D721Med (cell line): Measurements from ENCODE around the gene PGAP3.
"Not testable (repeated sequence)": the region's sequence is repeated elsewhere in the genome, so short reads cannot be mapped to it uniquely, and the experiment has no call there.

Experiments used
- DNase-seq: peaks from one replicate; pipeline ENCODE4 v3.0.0; 2011; ENCODE audit warnings: low spot score; ENCODE audit not compliant: insufficient read length
- FAIRE-seq: peaks from 2 replicates; lab custom pipeline; 2011; peaks lifted over from hg19 to GRCh38; lab: Jason Lieb, UNC
- TF ChIP-seq, protein P1 (sequence below): IDR thresholded peaks from 2 replicates; pipeline ENCODE4 v1.5.1; 2012; ENCODE audit warnings: mild to moderate bottlenecking, control low read depth; ENCODE audit not compliant: insufficient read depth; ENCODE audit errors: missing control alignments

Gene PGAP3

DNA sequence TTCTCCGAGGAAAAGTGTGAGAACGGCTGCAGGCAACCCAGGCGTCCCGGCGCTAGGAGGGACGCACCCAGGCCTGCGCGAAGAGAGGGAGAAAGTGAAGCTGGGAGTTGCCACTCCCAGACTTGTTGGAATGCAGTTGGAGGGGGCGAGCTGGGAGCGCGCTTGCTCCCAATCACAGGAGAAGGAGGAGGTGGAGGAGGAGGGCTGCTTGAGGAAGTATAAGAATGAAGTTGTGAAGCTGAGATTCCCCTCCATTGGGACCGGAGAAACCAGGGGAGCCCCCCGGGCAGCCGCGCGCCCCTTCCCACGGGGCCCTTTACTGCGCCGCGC lies 11.9 kb upstream of the PGAP3 start, which contains the start of gene ERBB2:
Gene ERBB2 (plus strand): TSS at position 247 of the 330 bp plus-strand sequence. CDS start 175 bp downstream, outside the sequence.
- DNase-seq = no peak

DNA sequence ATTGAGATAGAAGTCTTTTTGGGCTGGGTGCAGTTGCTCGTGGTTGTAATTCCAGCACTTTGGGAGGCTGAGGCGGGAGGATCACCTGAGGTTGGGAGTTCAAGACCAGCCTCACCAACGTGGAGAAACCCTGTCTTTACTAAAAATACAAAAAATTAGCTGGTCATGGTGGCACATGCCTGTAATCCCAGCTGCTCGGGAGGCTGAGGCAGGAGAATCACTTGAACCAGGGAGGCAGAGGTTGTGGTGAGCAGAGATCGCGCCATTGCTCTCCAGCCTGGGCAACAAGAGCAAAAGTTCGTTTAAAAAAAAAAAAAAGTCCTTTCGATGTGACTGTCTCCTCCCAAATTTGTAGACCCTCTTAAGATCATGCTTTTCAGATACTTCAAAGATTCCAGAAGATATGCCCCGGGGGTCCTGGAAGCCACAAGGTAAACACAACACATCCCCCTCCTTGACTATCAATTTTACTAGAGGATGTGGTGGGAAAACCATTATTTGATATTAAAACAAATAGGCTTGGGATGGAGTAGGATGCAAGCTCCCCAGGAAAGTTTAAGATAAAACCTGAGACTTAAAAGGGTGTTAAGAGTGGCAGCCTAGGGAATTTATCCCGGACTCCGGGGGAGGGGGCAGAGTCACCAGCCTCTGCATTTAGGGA lies 11.4 kb upstream of the PGAP3 start:
- DNase-seq, FAIRE-seq: not testable (repeated sequence)

More for the DNA sequence above, 11.9 kb upstream of the PGAP3 start, which contains the start of gene ERBB2:
- FAIRE-seq = no peak
- TF ChIP-seq, protein P1, sequence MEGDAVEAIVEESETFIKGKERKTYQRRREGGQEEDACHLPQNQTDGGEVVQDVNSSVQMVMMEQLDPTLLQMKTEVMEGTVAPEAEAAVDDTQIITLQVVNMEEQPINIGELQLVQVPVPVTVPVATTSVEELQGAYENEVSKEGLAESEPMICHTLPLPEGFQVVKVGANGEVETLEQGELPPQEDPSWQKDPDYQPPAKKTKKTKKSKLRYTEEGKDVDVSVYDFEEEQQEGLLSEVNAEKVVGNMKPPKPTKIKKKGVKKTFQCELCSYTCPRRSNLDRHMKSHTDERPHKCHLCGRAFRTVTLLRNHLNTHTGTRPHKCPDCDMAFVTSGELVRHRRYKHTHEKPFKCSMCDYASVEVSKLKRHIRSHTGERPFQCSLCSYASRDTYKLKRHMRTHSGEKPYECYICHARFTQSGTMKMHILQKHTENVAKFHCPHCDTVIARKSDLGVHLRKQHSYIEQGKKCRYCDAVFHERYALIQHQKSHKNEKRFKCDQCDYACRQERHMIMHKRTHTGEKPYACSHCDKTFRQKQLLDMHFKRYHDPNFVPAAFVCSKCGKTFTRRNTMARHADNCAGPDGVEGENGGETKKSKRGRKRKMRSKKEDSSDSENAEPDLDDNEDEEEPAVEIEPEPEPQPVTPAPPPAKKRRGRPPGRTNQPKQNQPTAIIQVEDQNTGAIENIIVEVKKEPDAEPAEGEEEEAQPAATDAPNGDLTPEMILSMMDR = no peak

DNA sequence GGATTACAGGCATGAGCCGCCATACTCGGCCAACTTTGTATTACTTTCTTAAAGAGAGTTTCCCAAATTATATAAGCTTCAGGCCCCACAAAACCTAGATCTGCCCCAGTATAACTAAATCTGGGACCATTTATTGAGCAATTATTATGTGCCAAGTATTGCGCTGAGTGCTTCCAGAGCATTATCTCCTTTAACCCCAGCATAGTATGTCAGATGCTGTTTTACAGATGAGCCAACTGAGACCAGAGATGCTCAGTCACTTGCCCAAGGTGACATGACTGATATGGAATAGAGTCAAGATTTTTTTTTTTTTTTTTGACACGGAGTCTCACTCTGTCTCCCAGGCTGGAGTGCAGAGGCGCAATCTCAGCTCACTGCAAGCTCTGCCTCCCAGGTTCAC lies 10.1 kb upstream of the PGAP3 start:
- no peak for FAIRE-seq
- TF ChIP-seq, protein P1 = no peak
- no peak for DNase-seq

DNA sequence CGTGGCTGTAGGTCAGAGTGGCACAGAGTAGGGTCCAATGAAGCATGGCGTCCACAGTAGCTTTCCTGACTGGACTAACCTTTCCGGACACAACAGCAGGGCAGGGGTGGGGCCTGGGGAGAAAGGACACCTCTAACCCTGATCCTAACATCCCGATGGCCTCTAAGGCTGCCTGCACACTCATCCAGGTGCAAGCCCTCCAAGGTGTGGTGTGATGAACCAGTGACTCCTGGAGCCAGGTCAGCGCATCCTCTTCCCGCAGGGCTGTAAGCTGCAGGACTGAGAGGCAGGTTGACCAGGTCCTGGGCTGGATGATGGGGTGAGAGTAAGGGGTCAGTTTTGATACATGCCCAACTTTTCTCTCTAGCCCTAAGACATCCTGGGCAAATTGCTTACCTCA lies 8.9 kb upstream of the PGAP3 start:
- TF ChIP-seq, protein P1 = no peak
- DNase-seq (no peak), FAIRE-seq (no peak)

DNA sequence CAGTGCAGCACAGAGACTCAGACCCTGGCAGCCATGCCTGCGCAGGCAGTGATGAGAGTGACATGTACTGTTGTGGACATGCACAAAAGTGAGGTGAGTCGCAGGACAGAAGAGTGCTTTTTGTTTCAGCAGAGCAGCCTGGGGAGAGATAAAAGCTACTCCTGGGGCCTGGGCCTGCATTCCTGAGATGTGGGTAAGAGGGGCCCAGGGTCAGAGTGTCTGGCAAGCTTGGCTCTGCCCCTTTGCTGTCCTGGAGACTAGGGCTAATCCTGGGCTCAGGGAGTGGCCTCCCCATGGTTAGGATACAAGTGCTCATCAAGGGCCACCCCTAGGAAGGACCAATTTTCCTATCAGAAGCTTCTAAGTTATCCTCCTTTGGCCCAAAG lies 7.2 kb upstream of the PGAP3 start:
- no peak for FAIRE-seq
- DNase-seq = no peak
- TF ChIP-seq, protein P1 = no peak

DNA sequence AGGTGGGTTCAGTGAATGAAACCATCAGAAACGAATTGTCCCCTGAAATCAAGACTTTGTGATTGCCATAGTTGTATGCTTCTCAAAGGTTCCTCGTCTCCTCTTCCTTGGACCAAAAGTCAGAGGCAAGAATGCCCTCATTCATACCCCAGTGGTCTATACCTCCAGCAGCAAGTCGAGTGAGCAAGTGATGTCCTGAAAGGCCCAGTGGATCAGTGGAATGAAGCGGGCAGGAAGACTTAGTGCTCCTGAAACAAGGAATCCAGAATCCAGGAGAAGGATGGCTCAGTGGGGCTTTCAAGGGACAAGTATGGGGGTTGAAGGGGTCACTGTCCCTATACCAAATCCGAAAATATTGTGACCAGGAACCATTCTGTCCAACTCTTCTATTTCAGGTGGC lies 6.7 kb upstream of the PGAP3 start:
- TF ChIP-seq, protein P1 = no peak
- DNase-seq = no peak
- no peak for FAIRE-seq

DNA sequence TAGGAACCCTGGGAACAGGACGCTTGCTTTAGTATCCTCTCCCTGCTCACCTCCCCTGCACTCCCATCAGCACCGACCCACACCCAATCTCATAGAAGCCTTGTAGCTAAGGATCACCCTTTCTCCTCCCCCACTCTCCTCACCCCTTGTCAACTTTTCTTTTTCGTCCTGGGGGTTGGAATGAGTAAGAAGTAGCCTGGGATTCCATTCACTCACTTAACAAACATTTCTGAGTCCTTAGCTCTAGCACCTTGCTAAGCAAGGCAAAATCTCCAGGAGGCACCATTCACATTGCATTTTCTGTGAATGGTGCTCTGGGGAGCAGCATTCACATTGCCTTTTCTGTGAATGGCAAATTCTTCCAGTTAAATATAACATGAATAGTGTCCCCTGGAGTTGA lies 1.1 kb upstream of the PGAP3 start:
- DNase-seq (no peak), FAIRE-seq (no peak)
- TF ChIP-seq, protein P1 = no peak

DNA sequence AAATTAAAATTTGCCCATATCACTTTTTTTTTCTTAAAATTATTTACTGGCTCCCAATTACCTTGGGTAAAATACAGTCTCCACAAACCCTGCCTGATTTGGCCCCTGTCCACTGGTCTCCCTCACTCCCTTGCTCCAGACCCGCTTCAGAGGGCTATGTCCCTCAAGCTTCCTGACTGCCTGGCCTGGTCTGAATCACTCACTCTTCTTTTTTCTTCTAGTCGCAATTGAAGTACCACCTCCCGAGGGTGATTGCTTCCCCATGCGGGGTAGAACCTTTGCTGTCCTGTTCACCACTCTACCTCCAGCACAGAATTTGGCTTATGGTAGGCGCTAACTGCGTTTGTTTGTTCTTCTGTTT lies 598 bp upstream of the PGAP3 start:
- DNase-seq (no peak), FAIRE-seq (no peak)
- TF ChIP-seq, protein P1 = no peak
